WI38 (cell line): ENCODE data around the gene DCTN1.

Source experiments
- H3K4me3 ChIP-seq: 2 replicates; pipeline ENCODE4 v1.5.1; 2011; ENCODE audit warnings: low read depth, mild to moderate bottlenecking, control low read depth, low read length
- CTCF ChIP-seq: IDR thresholded peaks from 2 replicates; pipeline ENCODE4 v1.5.1; 2012; ENCODE audit warnings: low read depth, mild to moderate bottlenecking, control low read depth, low read length

The DCTN1 gene

GRCh38 chr2:74417763-74418162 is 37.7 kb upstream of the DCTN1 start:
- no peak for TF ChIP-seq CTCF
- H3K4me3 ChIP-seq = no peak overlapping the region

GRCh38 chr2:74417197-74417596 is 37.1 kb upstream of the DCTN1 start:
- no peak overlapping the region for H3K4me3 ChIP-seq

GRCh38 chr2:74416778-74417177 is 36.7 kb upstream of the DCTN1 start:
- H3K4me3 ChIP-seq = no peak overlapping the region
- TF ChIP-seq CTCF = 0 out of 2 replicates have a peak, but pooled peaks have one; percentile 4

More at GRCh38 chr2:74417197-74417596, 37.1 kb upstream of the DCTN1 start:
- no peak for TF ChIP-seq CTCF

- H3K4me3 ChIP-seq = no peak overlapping the region
- no peak for TF ChIP-seq CTCF
These were observed 35.8 kb upstream of the DCTN1 start for GRCh38 chr2:74415762-74416395.

GRCh38 chr2:74414881-74415761 is 35.0 kb upstream of the DCTN1 start:
- no peak for TF ChIP-seq CTCF
- H3K4me3 ChIP-seq = no peak overlapping the region

- no peak overlapping the region for H3K4me3 ChIP-seq
- no peak for TF ChIP-seq CTCF
These were observed 34.3 kb upstream of the DCTN1 start for GRCh38 chr2:74414441-74414840.

- no peak overlapping the region for H3K4me3 ChIP-seq
- no peak for TF ChIP-seq CTCF
These were observed 33.0 kb upstream of the DCTN1 start for GRCh38 chr2:74413001-74413698.
